ENCODE results near the gene FNIP1.
"Not testable (repeated sequence)": the region's sequence is repeated elsewhere in the genome, so short reads cannot be mapped to it uniquely, and the experiment has no call there.

Gene FNIP1

GRCh38 chr5:131783357-131783756 is 13.5 kb downstream of the FNIP1 start:
- H3K4me1 ChIP-seq (ENCODE audit: control insufficient read depth, insufficient read depth, low read length): no peaks in the 10 kb centered on the region
- H3K36me3 ChIP-seq (ENCODE audit: control insufficient read depth, insufficient read depth, low read length): no peaks in the 10 kb centered on the region
- no peak overlapping the region for H3K9ac ChIP-seq (ENCODE audit: low read length)
- H3K27me3 ChIP-seq (ENCODE audit: control insufficient read depth, insufficient read depth, low read length): no peaks in the 10 kb centered on the region
- H3K9me3 ChIP-seq (ENCODE audit: control insufficient read depth, low read length): no peaks in the 10 kb centered on the region
- no peak overlapping the region for H3K4me3 ChIP-seq (ENCODE audit: low read length)

GRCh38 chr5:131782717-131783116 is 14.1 kb downstream of the FNIP1 start:
- Histone ChIP-seq H3K4me1 (ENCODE audit: control insufficient read depth, insufficient read depth, low read length) (no peaks in the 10 kb centered on the region), H3K9me3 (ENCODE audit: control insufficient read depth, low read length) (no peaks in the 10 kb centered on the region), H3K4me3 (ENCODE audit: low read length) (no peak overlapping the region), H3K9ac (ENCODE audit: low read length) (no peak overlapping the region), H3K36me3 (ENCODE audit: control insufficient read depth, insufficient read depth, low read length) (no peaks in the 10 kb centered on the region), H3K27me3 (ENCODE audit: control insufficient read depth, insufficient read depth, low read length) (no peaks in the 10 kb centered on the region)

- H3K9me3 ChIP-seq (ENCODE audit: control insufficient read depth, low read length); H3K27me3 ChIP-seq (ENCODE audit: control insufficient read depth, insufficient read depth, low read length); H3K9ac ChIP-seq (ENCODE audit: low read length); H3K4me3 ChIP-seq (ENCODE audit: low read length); H3K36me3 ChIP-seq (ENCODE audit: control insufficient read depth, insufficient read depth, low read length); H3K4me1 ChIP-seq (ENCODE audit: control insufficient read depth, insufficient read depth, low read length): not testable (repeated sequence)
Measured at GRCh38 chr5:131778141-131778540, 18.7 kb downstream of the FNIP1 start.

- no peak overlapping the region for H3K4me3 ChIP-seq (ENCODE audit: low read length)
- H3K4me1 ChIP-seq (ENCODE audit: control insufficient read depth, insufficient read depth, low read length): peaks cover 5% of the 10 kb centered on the region
- H3K36me3 ChIP-seq (ENCODE audit: control insufficient read depth, insufficient read depth, low read length): no peaks in the 10 kb centered on the region
- no peaks in the 10 kb centered on the region for H3K27me3 ChIP-seq (ENCODE audit: control insufficient read depth, insufficient read depth, low read length)
- no peak overlapping the region for H3K9ac ChIP-seq (ENCODE audit: low read length)
- no peaks in the 10 kb centered on the region for H3K9me3 ChIP-seq (ENCODE audit: control insufficient read depth, low read length)
Measured at GRCh38 chr5:131776450-131776849, 20.4 kb downstream of the FNIP1 start.

DNA sequence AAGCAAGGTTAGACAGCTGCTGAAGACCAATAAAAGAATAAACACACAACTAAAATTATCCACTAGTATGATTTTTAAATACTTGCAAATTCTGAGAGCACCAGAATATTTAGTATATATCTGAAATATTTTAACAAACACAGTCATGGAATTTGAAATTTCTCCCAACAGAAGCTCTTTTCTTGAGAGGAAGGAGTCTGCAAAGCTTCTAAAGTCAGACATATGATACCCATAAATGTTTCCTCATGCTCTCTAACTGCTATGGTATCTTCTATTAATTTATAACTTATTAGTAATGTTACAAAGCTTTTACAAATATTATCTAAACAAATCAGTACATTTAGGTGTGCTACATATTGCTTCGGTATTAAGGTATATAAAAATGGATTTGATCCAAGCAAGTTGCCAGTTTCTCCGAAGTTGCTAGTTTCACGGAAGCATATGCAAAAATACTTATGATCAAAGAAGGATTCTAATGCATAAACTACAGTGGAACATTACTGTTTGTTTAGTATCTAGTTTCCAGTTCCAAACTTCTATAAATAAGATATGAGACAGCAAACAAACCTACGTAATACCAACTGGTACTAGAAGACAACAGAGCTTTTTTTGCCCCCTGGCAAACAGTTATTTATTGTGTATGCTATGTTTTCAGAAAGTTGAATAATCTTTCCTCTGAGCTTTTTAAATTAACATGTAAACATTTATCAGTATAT is 22.0 kb downstream of the FNIP1 start:
- H3K4me1 ChIP-seq (ENCODE audit: control insufficient read depth, insufficient read depth, low read length): peaks cover 5% of the 10 kb centered on the region
- no peak overlapping the region for H3K4me3 ChIP-seq (ENCODE audit: low read length)
- no peaks in the 10 kb centered on the region for H3K9me3 ChIP-seq (ENCODE audit: control insufficient read depth, low read length)
- no peaks in the 10 kb centered on the region for H3K36me3 ChIP-seq (ENCODE audit: control insufficient read depth, insufficient read depth, low read length)
- no peaks in the 10 kb centered on the region for H3K27me3 ChIP-seq (ENCODE audit: control insufficient read depth, insufficient read depth, low read length)
- no peak overlapping the region for H3K9ac ChIP-seq (ENCODE audit: low read length)

DNA sequence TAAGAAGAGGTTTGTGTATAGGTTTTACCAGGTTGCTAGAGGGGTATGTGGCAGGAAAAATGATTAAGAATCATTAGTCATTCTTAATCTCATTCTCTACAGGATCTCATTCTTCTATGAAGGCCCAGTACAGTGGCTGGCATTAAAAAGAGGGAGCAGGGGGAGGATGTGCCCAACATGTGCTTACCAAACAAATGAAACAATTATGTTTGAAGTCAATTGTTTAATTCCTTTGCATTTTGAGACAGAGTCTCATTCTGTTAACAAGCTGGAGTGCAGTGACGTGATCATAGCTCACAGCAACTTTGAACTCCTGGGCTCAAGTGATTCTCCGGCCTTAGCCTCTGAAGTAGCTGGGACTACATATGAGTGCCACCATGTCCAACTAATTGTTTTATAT is 23.0 kb downstream of the FNIP1 start:
- Histone ChIP-seq H3K4me3 (ENCODE audit: low read length) (no peak overlapping the region), H3K9ac (ENCODE audit: low read length) (no peak overlapping the region), H3K9me3 (ENCODE audit: control insufficient read depth, low read length) (no peaks in the 10 kb centered on the region), H3K4me1 (ENCODE audit: control insufficient read depth, insufficient read depth, low read length) (peaks cover 5% of the 10 kb centered on the region), H3K36me3 (ENCODE audit: control insufficient read depth, insufficient read depth, low read length) (no peaks in the 10 kb centered on the region), H3K27me3 (ENCODE audit: control insufficient read depth, insufficient read depth, low read length) (no peaks in the 10 kb centered on the region)

DNA sequence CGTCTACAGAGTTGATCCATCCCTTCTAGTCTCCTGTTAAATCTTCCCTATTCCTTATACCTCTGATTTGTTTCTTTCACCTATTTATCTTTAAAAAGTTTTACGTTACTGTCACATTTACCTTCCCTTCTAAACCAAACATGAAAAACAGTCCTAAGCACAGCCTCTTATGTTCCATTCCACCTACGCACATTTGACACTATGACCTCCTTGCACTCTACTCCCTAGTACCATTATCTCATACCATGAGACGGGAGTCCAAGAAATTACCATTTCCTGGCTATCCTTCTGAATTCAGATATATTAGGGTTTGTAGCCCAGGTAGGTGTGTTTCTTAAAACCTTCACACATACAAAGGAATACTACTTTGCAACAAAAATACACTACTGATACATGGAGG is 25.1 kb downstream of the FNIP1 start:
- H3K9me3 ChIP-seq (ENCODE audit: control insufficient read depth, low read length): no peaks in the 10 kb centered on the region
- no peak overlapping the region for H3K9ac ChIP-seq (ENCODE audit: low read length)
- peaks cover 5% of the 10 kb centered on the region for H3K4me1 ChIP-seq (ENCODE audit: control insufficient read depth, insufficient read depth, low read length)
- H3K4me3 ChIP-seq (ENCODE audit: low read length): no peak overlapping the region
- no peaks in the 10 kb centered on the region for H3K36me3 ChIP-seq (ENCODE audit: control insufficient read depth, insufficient read depth, low read length)
- no peaks in the 10 kb centered on the region for H3K27me3 ChIP-seq (ENCODE audit: control insufficient read depth, insufficient read depth, low read length)

- peaks cover 3% of the 10 kb centered on the region for H3K4me1 ChIP-seq (ENCODE audit: control insufficient read depth, insufficient read depth, low read length)
Measured at GRCh38 chr5:131769961-131770360, 26.9 kb downstream of the FNIP1 start.

DNA sequence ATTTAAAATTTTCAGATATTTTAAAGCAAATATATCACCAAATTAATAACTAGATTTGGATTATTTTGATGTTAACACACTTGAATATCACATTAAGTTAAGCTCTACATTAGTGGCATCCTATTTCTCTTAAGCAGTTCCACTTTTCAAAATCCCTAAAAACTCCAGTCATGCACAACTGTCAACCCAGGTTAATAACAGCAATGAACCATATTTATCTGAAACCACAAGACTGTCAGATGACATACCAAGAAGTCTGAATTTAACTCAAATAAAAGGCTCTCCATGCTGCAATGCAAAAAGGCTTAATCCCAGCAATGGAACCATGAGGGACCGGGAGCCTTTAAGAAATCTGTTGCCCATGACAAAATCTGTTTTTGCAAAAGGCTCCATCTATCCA is 27.5 kb downstream of the FNIP1 start:
- Histone ChIP-seq H3K27me3 (ENCODE audit: control insufficient read depth, insufficient read depth, low read length) (no peaks in the 10 kb centered on the region), H3K4me3 (ENCODE audit: low read length) (no peak overlapping the region), H3K4me1 (ENCODE audit: control insufficient read depth, insufficient read depth, low read length) (no peaks in the 10 kb centered on the region), H3K36me3 (ENCODE audit: control insufficient read depth, insufficient read depth, low read length) (no peaks in the 10 kb centered on the region), H3K9me3 (ENCODE audit: control insufficient read depth, low read length) (no peaks in the 10 kb centered on the region), H3K9ac (ENCODE audit: low read length) (no peak overlapping the region)

More at GRCh38 chr5:131769961-131770360, 26.9 kb downstream of the FNIP1 start:
- Histone ChIP-seq H3K9ac (ENCODE audit: low read length) (no peak overlapping the region), H3K27me3 (ENCODE audit: control insufficient read depth, insufficient read depth, low read length) (no peaks in the 10 kb centered on the region), H3K36me3 (ENCODE audit: control insufficient read depth, insufficient read depth, low read length) (no peaks in the 10 kb centered on the region), H3K4me3 (ENCODE audit: low read length) (no peak overlapping the region), H3K9me3 (ENCODE audit: control insufficient read depth, low read length) (no peaks in the 10 kb centered on the region)

GRCh38 chr5:131767891-131768290 is 28.9 kb downstream of the FNIP1 start:
- Histone ChIP-seq H3K4me3 (ENCODE audit: low read length) (no peak overlapping the region), H3K9me3 (ENCODE audit: control insufficient read depth, low read length) (no peaks in the 10 kb centered on the region), H3K4me1 (ENCODE audit: control insufficient read depth, insufficient read depth, low read length) (no peaks in the 10 kb centered on the region), H3K36me3 (ENCODE audit: control insufficient read depth, insufficient read depth, low read length) (no peaks in the 10 kb centered on the region), H3K27me3 (ENCODE audit: control insufficient read depth, insufficient read depth, low read length) (no peaks in the 10 kb centered on the region), H3K9ac (ENCODE audit: low read length) (no peak overlapping the region)

DNA sequence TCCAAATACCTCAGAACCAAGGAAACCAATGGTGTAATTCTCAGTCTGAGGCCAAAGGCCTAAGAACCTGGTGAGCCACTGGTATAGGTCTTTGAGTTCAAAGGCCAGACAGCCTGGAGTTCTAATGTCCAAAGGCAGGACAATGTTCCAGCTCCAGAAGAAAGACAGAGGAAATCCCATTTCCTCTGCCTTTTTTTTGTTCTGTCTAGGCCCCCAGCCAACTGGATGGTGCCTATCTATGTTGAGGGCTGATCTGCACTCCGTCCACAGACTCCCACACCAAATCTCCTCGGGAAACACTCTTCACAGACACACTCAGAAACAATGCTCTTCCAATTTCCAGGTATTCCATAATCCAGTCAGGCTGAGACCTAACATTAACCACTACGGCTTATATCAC is 30.1 kb downstream of the FNIP1 start:
- Histone ChIP-seq H3K4me1 (ENCODE audit: control insufficient read depth, insufficient read depth, low read length) (no peaks in the 10 kb centered on the region), H3K27me3 (ENCODE audit: control insufficient read depth, insufficient read depth, low read length) (no peaks in the 10 kb centered on the region), H3K9ac (ENCODE audit: low read length) (no peak overlapping the region), H3K36me3 (ENCODE audit: control insufficient read depth, insufficient read depth, low read length) (no peaks in the 10 kb centered on the region), H3K9me3 (ENCODE audit: control insufficient read depth, low read length) (no peaks in the 10 kb centered on the region), H3K4me3 (ENCODE audit: low read length) (no peak overlapping the region)

- no peaks in the 10 kb centered on the region for H3K4me1 ChIP-seq (ENCODE audit: control insufficient read depth, insufficient read depth, low read length)
- H3K9ac ChIP-seq (ENCODE audit: low read length): no peak overlapping the region
- H3K4me3 ChIP-seq (ENCODE audit: low read length): no peak overlapping the region
- no peaks in the 10 kb centered on the region for H3K9me3 ChIP-seq (ENCODE audit: control insufficient read depth, low read length)
- no peaks in the 10 kb centered on the region for H3K27me3 ChIP-seq (ENCODE audit: control insufficient read depth, insufficient read depth, low read length)
- H3K36me3 ChIP-seq (ENCODE audit: control insufficient read depth, insufficient read depth, low read length): no peaks in the 10 kb centered on the region
Measured at GRCh38 chr5:131765261-131765660, 31.6 kb downstream of the FNIP1 start.

DNA sequence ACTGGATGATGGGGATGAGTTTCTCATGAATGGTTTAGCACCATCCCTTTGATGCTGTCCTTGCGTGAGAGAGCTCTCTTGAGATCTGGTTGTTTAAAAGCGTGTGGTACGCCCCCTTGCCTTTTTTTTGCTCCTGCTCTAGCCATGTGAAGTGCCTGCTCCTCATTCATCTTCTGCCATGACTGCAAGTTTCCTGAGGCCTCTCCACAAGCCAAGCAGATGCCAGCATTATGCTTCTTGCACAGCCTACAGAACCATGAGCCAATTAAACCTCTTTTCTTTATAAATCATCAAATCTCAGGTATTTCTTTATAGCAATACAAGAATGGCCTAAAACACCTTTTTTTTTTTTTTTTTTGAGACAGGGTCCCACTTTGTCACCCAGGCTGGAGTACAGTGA is 32.8 kb downstream of the FNIP1 start:
- no peaks in the 10 kb centered on the region for H3K36me3 ChIP-seq (ENCODE audit: control insufficient read depth, insufficient read depth, low read length)
- H3K9ac ChIP-seq (ENCODE audit: low read length): no peak overlapping the region
- H3K27me3 ChIP-seq (ENCODE audit: control insufficient read depth, insufficient read depth, low read length): no peaks in the 10 kb centered on the region
- no peaks in the 10 kb centered on the region for H3K4me1 ChIP-seq (ENCODE audit: control insufficient read depth, insufficient read depth, low read length)
- no peak overlapping the region for H3K4me3 ChIP-seq (ENCODE audit: low read length)
- no peaks in the 10 kb centered on the region for H3K9me3 ChIP-seq (ENCODE audit: control insufficient read depth, low read length)
